GM12878 (cell line): ENCODE measurements around the gene NPRL2. TPM values are rescaled to one million over a fixed set of nuclear protein-coding genes. Genes with fewer than 3 reads are reported as not detected.

Experiments
- BACH1 ChIP-seq: fragments of 450-650 bp; IDR thresholded peaks from 2 replicates; pipeline ENCODE4 v1.6.1; 2017; ENCODE audit warnings: mild to moderate bottlenecking, borderline replicate concordance
- BMI1 ChIP-seq: fragments of 450-650 bp; IDR thresholded peaks from 2 replicates; pipeline ENCODE4 v1.6.1; 2016; ENCODE audit warnings: mild to moderate bottlenecking, moderate library complexity, borderline replicate concordance
- CBFB ChIP-seq: IDR thresholded peaks from 2 replicates; pipeline ENCODE4 v1.6.1; 2016; ENCODE audit warnings: antibody characterized with exemption, low read depth
- CBX5 ChIP-seq: sonication (generic); IDR thresholded peaks from 2 replicates; pipeline ENCODE4 v1.6.1; 2016; ENCODE audit warnings: low read depth, moderate library complexity, mild to moderate bottlenecking, inconsistent platforms
- CHD1 ChIP-seq: IDR thresholded peaks from 2 replicates; pipeline ENCODE4 v1.6.1; 2012; ENCODE audit warnings: low read depth, low read length, improper control_type of control experiment
- CREB1 ChIP-seq: IDR thresholded peaks from 2 replicates; pipeline ENCODE4 v1.6.1; 2012; ENCODE audit warnings: low read depth, mild to moderate bottlenecking, inconsistent platforms
- ELK1 ChIP-seq: IDR thresholded peaks from 2 replicates; pipeline ENCODE4 v1.6.1; 2012; ENCODE audit warnings: low read depth, low read length, improper control_type of control experiment
- ESRRA ChIP-seq: IDR thresholded peaks from 2 replicates; pipeline ENCODE4 v1.6.1; 2012; ENCODE audit warnings: mild to moderate bottlenecking, low read length, improper control_type of control experiment
- ETV6 ChIP-seq, 2 experiments: fragments of 450-650 bp in 1 of 2; IDR thresholded peaks in 1 of 2; conservative IDR thresholded peaks in 1 of 2; 2 replicates each; pipeline ENCODE4 v1.6.1; 2014; ENCODE audit warnings: antibody characterized with exemption in 1 of 2, borderline replicate concordance in 1 of 2, low read depth in 1 of 2, mild to moderate bottlenecking in 1 of 2, moderate library complexity in 1 of 2
- FOS ChIP-seq: IDR thresholded peaks from 3 replicates; pipeline ENCODE4 v1.6.1; 2011; ENCODE audit warnings: borderline replicate concordance; ENCODE audit not compliant: insufficient read length; ENCODE audit errors: extremely low read depth
- FOXM1 ChIP-seq: IDR thresholded peaks from 2 replicates; pipeline ENCODE4 v1.6.1; 2012; ENCODE audit warnings: low read depth, mild to moderate bottlenecking, inconsistent platforms, low read length, moderate library complexity
- GATAD2B ChIP-seq: fragments of 450-650 bp; conservative IDR thresholded peaks from 2 replicates; pipeline ENCODE4 v1.6.1; 2017; ENCODE audit warnings: low read depth, mild to moderate bottlenecking, moderate library complexity
- HCFC1 ChIP-seq: fragments of 150-350 bp; IDR thresholded peaks from 2 replicates; pipeline ENCODE4 v1.6.1; 2014; ENCODE audit warnings: low read length
- HDAC6 ChIP-seq: fragments of 200-600 bp; sonication (generic); IDR thresholded peaks from one replicate; pipeline ENCODE4 v1.8.0; 2017; ENCODE audit warnings: antibody characterized with exemption; ENCODE audit not compliant: unreplicated experiment
- IKZF1 ChIP-seq: fragments of 450-650 bp; conservative IDR thresholded peaks from 2 replicates; pipeline ENCODE4 v1.6.1; 2017; ENCODE audit warnings: antibody characterized with exemption, mild to moderate bottlenecking
- IKZF2 ChIP-seq, 2 experiments: fragments of 450-650 bp; IDR thresholded peaks; 2 replicates each; pipeline ENCODE4 v1.6.1; 2017; ENCODE audit warnings: mild to moderate bottlenecking in 2 of 2, moderate library complexity in 2 of 2
- IRF4 ChIP-seq: IDR thresholded peaks from 2 replicates; pipeline ENCODE4 v1.6.1; 2011; ENCODE audit warnings: low read depth, low read length
- KDM1A ChIP-seq: fragments of 200-600 bp; sonication (generic); IDR thresholded peaks from 2 replicates; pipeline ENCODE4 v1.6.1; 2016; ENCODE audit warnings: borderline replicate concordance
- MEF2A ChIP-seq: IDR thresholded peaks from 2 replicates; pipeline ENCODE4 v1.6.1; 2011; ENCODE audit warnings: low read depth, mild to moderate bottlenecking, low read length, moderate library complexity; ENCODE audit not compliant: insufficient read depth
- MYB ChIP-seq: fragments of 150-350 bp; IDR thresholded peaks from 2 replicates; pipeline ENCODE4 v1.6.1; 2014; ENCODE audit warnings: mild to moderate bottlenecking, low read depth, low read length, borderline replicate concordance
- NBN ChIP-seq: fragments of 450-650 bp; IDR thresholded peaks from 2 replicates; pipeline ENCODE4 v1.6.1; 2016
- PAX5 ChIP-seq: IDR thresholded peaks from 2 replicates; pipeline ENCODE4 v1.6.1; 2011; ENCODE audit warnings: low read depth, low read length, borderline replicate concordance
- PAX8 ChIP-seq: fragments of 450-650 bp; IDR thresholded peaks from 2 replicates; pipeline ENCODE4 v1.6.1; 2017; ENCODE audit warnings: mild to moderate bottlenecking, moderate library complexity
- RAD51 ChIP-seq: fragments of 450-650 bp; IDR thresholded peaks from 2 replicates; pipeline ENCODE4 v1.6.1; 2016; ENCODE audit warnings: moderate library complexity, mild to moderate bottlenecking, inconsistent platforms
- RUNX3 ChIP-seq: IDR thresholded peaks from 2 replicates; pipeline ENCODE4 v1.6.1; 2012; ENCODE audit warnings: low read length, inconsistent platforms
- TCF7 ChIP-seq: IDR thresholded peaks from 2 replicates; pipeline ENCODE4 v1.6.1; 2014; ENCODE audit warnings: antibody characterized with exemption, borderline replicate concordance
- ZBED1 ChIP-seq: IDR thresholded peaks from 2 replicates; pipeline ENCODE4 v1.6.1; 2016; ENCODE audit warnings: borderline replicate concordance
- ZNF274 ChIP-seq: IDR thresholded peaks from one replicate; pipeline ENCODE4 v1.8.0; 2011; ENCODE audit not compliant: insufficient read length, insufficient read depth
- ZNF592 ChIP-seq: fragments of 450-650 bp; IDR thresholded peaks from 2 replicates; pipeline ENCODE4 v1.6.1; 2017; ENCODE audit warnings: mild to moderate bottlenecking, moderate library complexity
- polyA plus RNA-seq, 11 experiments: library from polyadenylated mRNA; depleted of rRNA in 4 of 11; unstranded in 6 of 11; stranded (reverse) in 5 of 11; fragments of >200 nt; fragmentation: Nextera tagmentation in 4 of 11; fragmentation: Illumina TruSeq in 1 of 11; extraction: Ambion mirVana in 4 of 11; extraction: Trizol in 1 of 11; gene quantifications; 1 replicate in 1 of 11; 2 replicates in 10 of 11; pipeline versions ENCODE4 v1.2.1 to v1.2.3, GENCODE V29; 2011 to 2016; ENCODE audit warnings: inconsistent platforms in 2 of 11, missing spikeins in 2 of 11, low read depth in 1 of 11
- total RNA-seq, 4 experiments: library from RNA; depleted of rRNA in 3 of 4; stranded (reverse); fragments of >200 nt in 3 of 4; fragmentation: Illumina TruSeq in 1 of 4; extraction: Trizol in 1 of 4; gene quantifications; 2 replicates each; pipeline versions ENCODE4 v1.2.1 to v1.2.3, GENCODE V29; 2013 to 2021

The NPRL2 gene
- total and polyA plus RNA-seq, 10 of the 15 experiments (the other 5 are each of a cell fraction or from before 2014, with no cell fraction given), result 17.8 to 54.2 (median 32.9) TPM

- TF ChIP-seq FOXM1 (no peak), TCF7 (no peak), RUNX3 (peak; percentile 98), NBN (0 out of 2 replicates have a peak, but pooled peaks have one; percentile 29), RAD51 (no peak), KDM1A (no peak), PAX5 (peak; percentile 63; the same call in 1 of the 2 replicates), ELK1 (peak; percentile 75), GATAD2B (peak; percentile 79), MYB (no peak), PAX8 (no peak), CBX5 (no peak), IKZF2 (IDR thresholded peaks at IDR 0.05) (no peak), BACH1 (no peak; the same call in 1 of the 2 replicates), BMI1 (no peak), HCFC1 (peak; percentile 100), MEF2A (no peak), ZNF592 (no peak), ZBED1 (no peak), CHD1 (no peak), ETV6 (conservative IDR thresholded peaks at IDR 0.05 in 1 of 2, IDR thresholded peaks at IDR 0.05 in 1 of 2; ENCODE audit: borderline replicate concordance in 1 of 2, low read depth in 1 of 2) (no peak), CREB1 (peak; percentile 95), IKZF1 (peak; percentile 100), ESRRA (peak; percentile 87), IRF4 (no peak), ZNF274 (no peak), CBFB (peak; percentile 82), HDAC6 (no peak), FOS (no peak)
Observed at GRCh38 chr3:50358911-50359759, 8.6 kb upstream of the NPRL2 start, which contains the start of gene TMEM115 (continued).
